Tongue (tissue), 2 donors: ENCODE results near the gene AK6. TPM values are rescaled to one million over a fixed set of nuclear protein-coding genes. Genes with fewer than 3 reads are reported as not detected.
A peak's percentile ranks its signal among the peaks of the same experiment; 100 is the strongest.
"Not testable (repeated sequence)": the region's sequence is repeated elsewhere in the genome, so short reads cannot be mapped to it uniquely, and the experiment has no call there.

ENCODE experiments used
- DNase-seq: peaks from one replicate; pipeline ENCODE4 v3.0.0-alpha.2; 2015
- total RNA-seq: library from RNA; depleted of rRNA; stranded (reverse); fragments of >200 nt; gene quantifications from one replicate; pipeline ENCODE4 v1.2.3, GENCODE V29; 2014

AK6 gene
- total RNA-seq, 1 donor from 2014 or later = 29.8 TPM

DNA sequence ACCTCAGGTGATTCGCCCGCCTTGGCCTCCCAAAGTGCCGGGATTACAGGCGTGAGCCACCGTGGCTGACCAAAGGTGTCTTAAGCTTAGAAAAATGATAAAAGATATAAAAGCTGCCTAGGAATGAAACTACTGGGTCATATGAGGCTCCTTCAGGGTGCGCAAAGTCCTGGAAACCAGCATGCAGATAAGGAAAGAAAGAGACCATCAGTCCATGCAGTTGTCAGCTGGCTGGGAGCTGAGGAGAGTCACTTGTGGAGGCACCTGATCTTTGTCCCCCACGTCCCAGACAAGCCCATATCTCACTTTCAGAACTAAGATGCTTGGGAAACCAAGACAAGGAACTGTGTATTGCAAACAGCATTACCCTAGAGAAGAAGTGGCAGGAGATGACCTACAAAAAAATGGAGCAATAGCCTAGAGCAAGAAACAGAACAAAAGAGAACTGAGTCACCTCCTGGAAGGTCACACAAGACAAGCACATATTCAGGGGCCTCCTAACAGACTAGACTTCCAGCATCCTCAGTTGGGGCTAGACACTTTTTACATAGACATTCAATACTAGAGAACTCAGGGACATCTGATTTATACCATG lies 33.9 kb downstream of the AK6 start:
- no peak for DNase-seq

DNA sequence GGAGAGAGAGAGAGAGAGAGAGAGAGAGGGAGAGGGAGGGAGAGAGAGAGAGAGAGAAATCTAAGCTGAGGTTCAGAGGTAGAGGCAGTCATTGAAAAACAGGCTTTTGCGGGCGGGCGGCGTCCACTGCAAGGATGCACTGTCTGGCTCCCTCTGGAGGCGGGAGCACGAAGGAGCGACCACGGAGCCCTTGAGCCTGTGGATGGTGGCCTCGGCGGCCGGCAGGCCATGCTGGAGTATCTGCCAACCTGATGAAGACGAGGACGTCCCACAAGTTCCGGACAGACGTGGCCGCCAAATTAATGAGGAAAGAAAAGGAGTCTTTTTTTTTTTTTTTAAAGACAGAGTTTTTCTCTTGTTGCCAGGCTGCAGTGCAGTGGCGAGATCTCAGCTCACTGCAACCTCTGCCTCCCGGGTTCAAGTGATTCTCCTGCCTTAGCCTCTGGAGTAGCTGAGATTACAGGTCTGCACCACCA lies 34.5 kb downstream of the AK6 start:
- DNase-seq = peak; percentile 84

- not testable (repeated sequence) for DNase-seq
These were observed 35.5 kb downstream of the AK6 start for GRCh38 chr5:69333668-69334315.

DNA sequence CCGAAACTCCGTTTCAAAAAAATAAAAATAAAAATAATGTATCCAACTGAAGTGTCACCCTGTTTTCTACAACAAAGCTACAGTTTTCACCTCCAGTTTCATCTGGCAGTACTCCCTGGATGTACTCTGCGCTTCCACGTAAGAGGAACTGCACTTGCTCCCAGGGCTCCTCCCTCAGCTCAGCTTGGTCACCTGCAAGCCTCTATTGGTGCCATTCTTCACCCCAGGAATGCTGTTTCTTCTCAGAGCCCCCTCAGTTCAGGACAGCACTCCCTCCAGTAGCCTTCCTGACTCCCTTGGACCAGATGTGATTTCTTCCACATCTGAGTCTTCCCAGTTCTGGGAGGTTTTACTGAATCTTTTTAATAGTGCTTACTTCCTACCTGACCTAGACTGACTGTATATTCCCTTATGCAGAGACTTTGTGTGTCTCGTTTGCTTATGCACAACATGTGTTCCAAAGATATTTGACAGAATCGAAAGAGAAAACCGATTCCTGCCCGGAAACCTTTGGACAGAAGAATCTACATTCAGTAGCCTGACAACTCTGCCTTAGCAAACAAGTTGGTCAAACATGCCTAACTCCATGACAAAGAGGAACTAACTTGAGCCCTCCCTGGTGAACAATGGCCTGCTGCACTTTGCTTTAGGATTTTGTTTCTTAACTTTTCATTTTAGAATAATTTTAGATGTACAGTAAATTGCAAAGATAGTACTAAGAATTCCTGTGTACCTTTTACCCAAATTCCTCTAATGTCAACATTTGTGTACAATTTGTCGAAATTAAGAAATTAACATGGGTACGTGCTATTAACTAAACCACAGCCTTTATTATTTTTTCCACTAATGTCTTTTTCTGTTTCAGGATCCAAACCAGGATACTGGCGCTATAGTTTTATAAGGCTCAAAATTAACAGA lies 37.5 kb downstream of the AK6 start:
- DNase-seq = peak; percentile 18

DNA sequence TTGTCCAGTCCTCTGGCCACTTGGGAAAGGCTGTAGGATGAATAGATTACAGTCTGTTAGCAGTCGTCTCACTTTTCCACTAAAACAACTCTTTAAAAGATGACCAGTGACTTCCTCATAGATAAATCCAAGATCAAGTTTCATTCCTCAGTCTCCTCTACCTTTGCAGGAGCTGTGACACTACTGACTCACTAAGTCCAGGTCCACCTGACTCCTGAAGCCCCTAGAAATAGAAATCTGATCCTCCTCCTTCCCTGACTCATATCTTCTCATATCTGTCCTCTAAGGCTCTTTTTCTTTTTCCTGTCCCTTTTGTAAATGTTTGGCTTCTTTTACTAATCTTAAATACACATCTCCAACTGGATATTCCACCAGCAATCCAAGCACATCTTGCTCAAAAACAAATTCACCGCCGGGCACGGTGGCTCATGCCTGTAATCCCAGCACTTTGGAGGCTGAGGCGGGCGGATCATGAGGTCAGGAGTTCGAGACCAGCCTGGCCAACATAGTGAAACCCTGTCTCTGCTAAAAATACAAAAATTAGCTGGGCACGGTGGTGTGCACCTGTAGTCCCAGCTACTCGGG lies 39.3 kb downstream of the AK6 start:
- DNase-seq = no peak

DNA sequence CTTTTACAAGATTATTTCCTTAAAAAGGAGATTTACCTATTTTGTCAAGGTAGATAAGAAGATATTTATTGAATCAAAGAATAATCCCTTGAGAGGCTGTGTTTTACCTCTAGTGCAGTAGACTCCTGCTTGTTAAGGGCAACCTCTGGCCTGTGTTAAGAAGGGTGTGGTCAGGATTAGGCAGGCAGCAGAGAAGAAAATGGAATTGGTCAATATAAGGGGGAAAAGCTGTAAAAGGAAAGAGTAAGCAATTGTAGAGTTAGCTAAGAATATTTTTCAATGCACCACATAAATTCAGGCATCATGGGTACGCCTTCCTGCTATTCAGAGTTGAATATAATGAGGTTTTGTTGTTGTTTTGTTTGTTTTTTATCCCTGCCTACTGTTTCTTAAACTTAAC lies 43.0 kb downstream of the AK6 start:
- DNase-seq = no peak

DNA sequence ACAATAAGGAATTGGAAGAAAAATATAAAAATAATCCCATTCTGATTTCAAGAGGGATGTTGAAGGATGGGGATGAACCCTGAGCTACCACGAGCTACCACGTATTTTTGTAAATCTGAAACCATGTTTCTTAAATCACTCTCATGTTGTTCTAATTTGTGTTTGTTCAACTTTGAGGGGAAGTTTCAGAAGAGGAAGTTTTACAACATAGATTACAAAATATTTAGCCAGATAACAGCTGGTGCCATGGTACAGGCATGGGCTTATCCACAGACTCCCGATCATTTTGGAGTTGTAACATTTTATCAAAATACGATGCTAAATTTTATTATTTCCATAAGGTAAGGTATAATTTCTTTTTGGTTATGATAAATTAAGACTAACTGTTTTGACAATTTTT lies 51.9 kb downstream of the AK6 start:
- DNase-seq = no peak

DNA sequence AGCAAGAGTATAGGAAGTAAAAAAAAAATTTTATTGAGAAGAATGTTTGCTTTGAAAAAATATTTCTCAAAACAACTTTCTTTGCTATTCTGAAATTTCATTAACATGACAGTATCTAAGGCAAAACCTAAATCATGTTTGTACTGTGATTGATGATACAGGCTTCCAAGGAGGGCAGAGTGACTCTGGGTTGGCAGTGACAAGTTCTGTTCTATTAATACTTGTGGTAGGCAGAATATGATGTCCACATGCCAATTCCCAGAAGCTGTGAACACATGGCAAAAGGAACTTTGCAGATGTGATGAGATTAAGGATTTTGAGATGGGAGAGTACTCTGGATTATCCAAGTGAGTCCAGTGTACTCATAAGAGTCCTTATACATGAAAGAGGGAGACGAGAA lies 53.3 kb downstream of the AK6 start:
- no peak for DNase-seq

- DNase-seq = no peak
These were observed 55.9 kb downstream of the AK6 start for GRCh38 chr5:69313428-69313827.

DNA sequence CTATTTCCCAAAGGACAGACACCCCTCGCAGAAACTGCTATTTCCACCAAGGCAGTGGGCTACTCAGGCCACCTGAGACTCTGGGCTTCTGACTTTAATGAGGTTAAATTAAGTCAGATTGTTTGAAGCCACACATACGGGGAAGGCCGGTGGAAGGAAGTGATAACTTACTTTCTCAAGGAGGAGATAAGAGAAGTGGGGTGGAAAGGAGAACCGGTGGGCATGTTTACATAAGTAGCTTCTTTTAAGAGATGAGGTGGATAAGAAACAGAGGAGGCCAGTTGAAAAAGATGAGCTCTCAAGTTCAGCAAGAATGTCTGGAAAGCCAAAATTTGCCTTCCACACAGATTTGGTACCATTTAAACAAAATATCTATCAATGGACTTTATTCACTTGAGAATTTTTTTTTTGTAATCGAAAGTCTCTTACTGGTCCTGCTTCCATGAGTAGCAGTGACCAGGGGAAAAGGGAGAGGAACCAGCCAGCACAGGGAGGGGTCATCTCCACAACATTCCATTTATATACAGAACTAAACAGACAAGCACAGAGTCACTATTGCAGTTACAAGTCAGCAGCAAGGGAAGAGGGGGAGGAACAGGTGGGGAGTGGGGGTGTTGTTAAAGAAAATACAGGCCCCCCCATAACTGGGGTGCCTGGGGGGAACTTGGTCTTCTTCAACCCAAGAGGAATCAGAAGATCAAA lies 56.7 kb downstream of the AK6 start:
- no peak for DNase-seq

GRCh38 chr5:69309380-69309779 lies 59.9 kb downstream of the AK6 start:
- no peak for DNase-seq

DNA sequence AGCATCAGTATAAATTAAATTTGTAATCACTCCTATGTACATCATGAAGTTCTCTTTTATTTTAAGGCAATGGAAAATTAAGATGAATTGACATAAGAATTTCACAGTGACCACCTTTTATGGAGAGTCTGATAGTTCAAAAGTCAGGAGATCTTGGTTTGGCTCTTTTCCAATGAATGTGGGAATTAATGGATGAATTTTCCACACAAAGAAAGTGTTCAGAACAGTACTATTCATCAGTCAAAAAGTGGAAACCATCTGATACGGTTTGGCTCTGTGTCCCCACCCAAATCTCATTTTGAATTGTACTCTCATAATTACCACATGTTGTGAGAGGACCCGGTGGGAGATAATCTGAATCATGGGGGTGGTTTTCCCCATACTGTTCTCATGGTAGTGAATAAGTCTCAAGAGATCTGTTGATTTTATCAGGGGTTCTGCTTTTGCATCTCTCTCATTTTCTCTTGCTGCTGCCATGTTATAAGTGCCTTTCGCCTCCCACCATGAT lies 61.2 kb downstream of the AK6 start:
- DNase-seq = no peak

GRCh38 chr5:69305512-69305911 lies 63.8 kb downstream of the AK6 start:
- no peak for DNase-seq

Other genes starting within 250 kb of the AK6 start
- gene CCNB1, start 202.4 kb downstream of the AK6 start, total RNA-seq = 38.9 TPM
- gene CENPH, start 179.9 kb downstream of the AK6 start, total RNA-seq = 9.3 TPM
- gene CDK7, start 134.6 kb downstream of the AK6 start, total RNA-seq = 21.6 TPM
- gene CCDC125, start 36.7 kb downstream of the AK6 start, total RNA-seq = 7.3 TPM
- gene TAF9, start within 50 bp of the AK6 start, total RNA-seq = 21.7 TPM
- 40.0 TPM for gene RAD17, start 298 bp upstream of the AK6 start, total RNA-seq
- 3.2 TPM for gene MARVELD2, start 45.6 kb upstream of the AK6 start, total RNA-seq
- gene OCLN, start 123.3 kb upstream of the AK6 start, total RNA-seq = 8.0 TPM
- gene GTF2H2C, start 190.7 kb upstream of the AK6 start, total RNA-seq = 42.3 TPM